RKO (cell line): ENCODE data around the gene JPH3.

Experiments used
- DNase-seq: peaks from one replicate; pipeline ENCODE4 v3.0.0-alpha.2; 2016; ENCODE audit warnings: low spot score

The JPH3 gene

DNA sequence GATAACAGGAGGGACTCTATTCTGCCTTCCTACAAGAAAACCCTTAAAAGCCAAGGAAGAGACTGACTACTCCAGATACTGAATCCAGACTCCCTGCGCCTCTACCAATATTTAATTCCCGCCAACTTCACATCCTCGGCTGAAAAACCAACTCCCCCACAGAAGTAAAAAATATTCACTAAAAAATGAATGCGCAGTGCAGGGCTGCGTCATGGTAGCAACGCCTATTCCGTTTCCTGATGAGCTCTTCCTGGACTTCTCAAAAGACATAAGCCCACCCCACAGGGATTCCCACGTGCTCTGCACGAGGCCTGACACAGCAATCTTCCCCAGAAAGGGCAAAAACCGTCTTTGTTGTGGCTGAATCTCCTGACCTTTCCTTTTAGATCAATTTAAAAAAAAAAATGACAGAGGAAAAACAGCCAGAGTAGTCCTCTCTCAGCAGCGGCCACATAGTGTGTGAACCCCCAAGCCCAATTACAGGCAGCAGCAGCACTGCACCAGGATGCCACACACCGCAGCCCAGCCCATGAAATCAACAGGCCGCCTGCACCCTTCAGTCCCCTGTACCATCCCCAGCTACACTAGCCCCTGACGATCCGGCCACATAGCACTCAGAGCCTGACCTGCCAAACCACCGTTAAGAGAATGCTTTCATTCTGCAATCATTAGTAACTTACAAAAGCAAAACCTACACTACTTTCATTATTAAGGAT is 139.6 kb downstream of the JPH3 start:
- DNase-seq: no peak

DNA sequence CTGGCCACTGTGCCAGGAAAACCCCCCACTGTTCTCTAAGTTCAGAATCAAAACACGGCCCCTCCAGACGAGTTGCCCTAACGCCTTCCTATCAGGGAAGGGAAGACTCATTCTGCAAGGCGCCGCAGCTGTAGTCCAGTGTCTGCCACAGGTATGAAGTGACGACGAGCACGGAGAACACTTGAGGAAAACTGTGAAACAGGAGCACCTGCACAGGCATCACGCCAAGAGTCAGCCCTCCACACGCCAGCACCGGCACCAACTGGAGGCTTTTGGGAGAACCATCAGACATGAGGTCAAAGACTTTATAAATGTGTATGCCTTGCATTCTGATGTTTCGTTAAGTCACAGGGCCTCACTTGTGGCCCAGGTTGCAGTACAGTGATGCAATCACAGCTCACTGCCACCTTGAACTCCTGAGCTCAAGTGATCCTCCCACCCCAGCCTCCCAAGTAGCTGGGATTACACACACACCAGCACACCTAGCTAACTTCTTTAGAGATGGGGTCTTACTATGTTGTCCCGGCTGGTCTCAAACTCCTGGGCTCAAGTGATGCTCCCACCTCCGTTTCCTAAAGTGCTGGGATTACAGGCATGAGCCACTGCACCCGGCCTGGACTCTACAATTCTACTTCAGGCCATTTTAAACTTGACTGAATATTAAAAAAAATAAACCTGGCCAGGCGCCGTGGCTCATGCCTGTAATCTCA is 140.6 kb downstream of the JPH3 start:
- no peak for DNase-seq

DNA sequence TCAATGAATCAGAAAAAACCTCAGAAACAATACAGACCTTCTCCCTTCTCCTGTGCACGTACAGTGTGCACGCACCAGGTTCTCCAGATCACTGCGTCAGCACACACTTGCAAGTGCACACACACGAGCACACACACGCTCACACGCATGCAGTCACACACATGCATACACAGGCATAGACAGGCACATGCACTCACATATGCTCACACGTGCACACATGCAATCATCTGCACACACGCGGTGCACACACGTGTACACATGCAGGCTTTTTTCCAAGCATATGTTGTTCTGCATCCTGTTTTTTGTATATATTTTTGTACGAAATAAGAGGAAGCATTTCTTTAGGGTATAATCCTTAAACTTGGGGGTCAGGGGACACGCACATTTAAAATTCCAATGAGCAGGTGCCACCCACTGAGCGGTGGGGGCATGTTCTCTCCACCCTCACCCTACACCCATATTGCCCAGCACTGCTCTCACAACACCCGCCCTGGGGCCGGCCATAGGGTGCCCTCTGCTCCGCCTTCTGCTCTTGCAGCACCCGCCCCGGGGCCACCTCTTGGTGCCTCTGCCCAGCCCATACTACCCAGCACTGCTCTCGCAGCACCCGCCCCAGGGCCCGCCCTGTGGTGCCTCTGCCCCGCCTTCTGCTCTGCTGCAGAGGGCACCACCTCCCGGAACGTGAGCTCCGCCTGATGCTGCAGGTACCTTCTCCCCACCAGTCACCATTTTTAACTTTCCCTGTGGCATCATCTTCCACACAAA is 142.6 kb downstream of the JPH3 start:
- no peak for DNase-seq

- no peak for DNase-seq
These were observed 143.9 kb downstream of the JPH3 start for GRCh38 chr16:87746178-87746577.
